ACC112 (cell line): Measurements from ENCODE around the gene GRID1.

Source experiments
- H2AFZ ChIP-seq: fragments of 200-600 bp; sonication (generic); one replicate; pipeline ENCODE4 v1.6.0; 2017; ENCODE audit warnings: antibody characterized with exemption, low read length; ENCODE audit not compliant: unreplicated experiment
- H3K27ac ChIP-seq: fragments of 200-600 bp; sonication (generic); 2 replicates; pipeline ENCODE4 v1.5.1; 2014; ENCODE audit warnings: low read depth, mild to moderate bottlenecking, antibody characterized with exemption, low read length, moderate library complexity
- H3K27me3 ChIP-seq: fragments of 200-600 bp; sonication (generic); 2 replicates; pipeline ENCODE4 v1.6.1; 2014; ENCODE audit warnings: mild to moderate bottlenecking, antibody characterized with exemption, low read length, moderate library complexity, mixed read lengths; ENCODE audit not compliant: insufficient read depth
- H3K36me3 ChIP-seq: fragments of 200-600 bp; sonication (generic); 2 replicates; pipeline ENCODE4 v1.6.1; 2016; ENCODE audit warnings: mild to moderate bottlenecking, antibody characterized with exemption, low read length, moderate library complexity, mixed read lengths; ENCODE audit not compliant: insufficient read depth
- H3K4me1 ChIP-seq: fragments of 200-600 bp; sonication (generic); one replicate; pipeline ENCODE4 v1.6.1; 2016; ENCODE audit warnings: low read length, mixed read lengths; ENCODE audit not compliant: insufficient read depth, unreplicated experiment, control insufficient read depth
- H3K4me3 ChIP-seq: fragments of 200-600 bp; sonication (generic); 2 replicates; pipeline ENCODE4 v1.5.1; 2014; ENCODE audit warnings: mild to moderate bottlenecking, low read depth, low read length
- H3K79me2 ChIP-seq: fragments of 200-600 bp; sonication (generic); one replicate; pipeline ENCODE4 v1.6.0; 2016; ENCODE audit warnings: low read length; ENCODE audit not compliant: control insufficient read depth, unreplicated experiment, insufficient read depth

Gene GRID1

DNA sequence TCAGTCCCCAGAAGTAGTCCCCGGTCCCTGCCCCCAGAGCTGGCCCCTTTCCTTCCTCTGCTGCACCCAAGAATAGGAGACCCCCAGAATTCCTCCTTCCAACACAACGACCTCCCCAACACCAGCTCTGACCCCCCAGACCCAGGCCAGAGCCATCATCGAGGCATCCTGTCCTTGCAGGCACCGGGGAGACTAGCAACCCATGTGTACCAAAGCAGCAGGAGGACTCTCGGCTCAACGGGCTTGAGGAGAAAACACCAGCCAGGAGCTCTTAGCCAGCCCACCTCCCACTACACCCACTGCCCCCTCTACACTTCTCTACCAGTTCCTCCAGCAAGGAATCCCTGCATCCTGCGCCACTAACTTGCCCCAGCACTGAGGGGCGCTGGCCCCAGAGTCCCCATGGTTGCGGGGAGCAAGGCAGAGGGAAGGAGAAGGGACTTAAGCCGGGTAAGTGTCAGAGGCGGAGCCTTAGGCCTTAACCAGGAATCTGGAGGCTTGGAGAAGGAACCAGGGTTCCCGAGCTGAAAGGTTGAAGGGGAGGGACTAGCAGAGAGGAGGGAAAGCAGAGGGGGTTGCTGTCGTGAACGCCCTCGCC lies 3.9 kb downstream of the GRID1 start:
- H3K27me3 ChIP-seq, result peaks cover 56% of the 10 kb centered on the region
- no peak overlapping the region for H2AFZ ChIP-seq
- no peak overlapping the region for H3K27ac ChIP-seq
- H3K79me2 ChIP-seq, result no peaks in the 10 kb centered on the region
- no peaks in the 10 kb centered on the region for H3K36me3 ChIP-seq
- H3K4me3 ChIP-seq, result no peak overlapping the region
- H3K4me1 ChIP-seq, result no peaks in the 10 kb centered on the region

DNA sequence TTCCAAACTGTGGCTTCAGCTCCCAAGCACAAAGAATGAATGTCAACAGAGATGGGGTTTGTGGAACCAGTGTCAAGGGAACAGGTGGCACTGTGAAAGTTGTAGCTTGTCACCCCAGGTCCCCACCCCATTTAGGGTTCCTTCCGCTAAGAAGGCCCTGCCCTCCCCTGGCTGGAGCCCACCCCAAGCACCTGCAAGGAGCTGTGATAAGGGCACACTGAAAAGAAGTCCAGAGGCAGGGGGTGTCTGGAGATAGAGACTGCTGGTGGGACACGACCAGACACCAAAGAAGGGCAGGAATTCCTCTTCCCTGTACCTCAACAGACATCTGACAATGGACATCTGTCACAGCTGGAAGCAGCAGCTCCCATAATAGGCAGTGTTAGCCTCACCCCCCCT lies 4.5 kb downstream of the GRID1 start:
- Histone ChIP-seq H3K4me3 (no peak overlapping the region), H2AFZ (no peak overlapping the region), H3K27me3 (peaks cover 51% of the 10 kb centered on the region), H3K36me3 (no peaks in the 10 kb centered on the region), H3K4me1 (no peaks in the 10 kb centered on the region), H3K27ac (no peak overlapping the region), H3K79me2 (no peaks in the 10 kb centered on the region)

DNA sequence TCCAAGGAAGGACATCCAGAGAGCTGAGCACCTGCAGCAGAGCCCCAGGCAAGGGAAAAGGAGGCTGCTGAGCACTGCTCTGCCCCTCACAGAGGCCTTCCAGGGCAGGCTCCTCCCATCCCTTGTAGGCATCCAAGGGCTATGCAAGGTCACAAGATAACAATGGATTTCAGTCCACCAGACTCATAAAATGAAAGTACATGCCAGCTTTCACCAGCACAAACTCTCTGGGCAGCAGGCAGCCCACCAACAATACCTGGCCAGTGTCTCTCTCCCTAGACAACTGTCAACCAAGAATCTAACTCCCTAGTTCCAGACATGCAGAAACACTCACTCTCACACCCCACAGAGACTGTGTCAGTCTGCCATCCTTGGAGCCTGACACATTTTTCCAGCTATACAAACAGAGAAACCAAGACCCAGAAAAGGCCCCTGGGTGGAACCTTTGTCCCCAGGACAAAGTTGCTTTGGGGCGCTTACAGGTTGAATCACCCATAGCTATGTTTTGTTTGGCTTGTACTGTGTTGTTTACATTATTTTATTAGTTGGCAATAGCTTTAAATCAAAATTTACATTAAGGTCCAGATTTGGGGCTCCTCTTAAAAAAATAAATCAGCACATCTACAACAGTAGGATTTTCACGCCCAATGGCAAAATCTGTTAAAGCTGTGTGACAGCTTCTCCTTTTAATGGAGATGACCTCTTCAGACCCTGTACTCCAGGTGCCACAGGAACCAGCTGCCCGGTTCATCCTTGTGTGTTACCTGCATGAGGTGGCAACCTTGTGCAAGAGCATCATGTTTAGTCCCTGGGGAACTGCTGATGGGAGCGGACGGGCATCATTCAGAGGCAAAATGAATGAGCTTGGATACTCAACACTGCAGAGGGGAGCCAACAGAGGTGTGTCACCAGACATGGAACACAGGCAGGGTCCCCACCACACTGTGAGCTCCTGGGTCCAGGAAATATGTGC lies 5.2 kb downstream of the GRID1 start:
- H2AFZ ChIP-seq, result no peak overlapping the region

DNA sequence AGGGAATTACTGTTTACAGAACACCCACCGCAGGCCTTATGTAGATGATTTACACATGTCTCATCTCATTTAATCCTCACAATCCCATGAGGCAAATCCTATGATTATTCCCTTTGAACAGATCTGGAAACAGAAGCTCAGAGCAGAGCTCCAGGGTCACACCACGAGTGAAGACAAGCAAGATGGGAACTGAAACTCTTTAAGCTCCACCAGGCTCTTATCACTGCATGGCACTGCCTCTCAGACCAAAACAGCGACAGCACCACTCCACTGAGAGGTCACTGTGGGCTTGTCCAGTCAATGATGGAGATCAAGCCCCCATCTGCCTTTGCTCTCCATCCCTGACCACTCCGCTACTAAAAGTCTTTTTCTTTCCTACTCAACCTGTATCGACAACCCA lies 5.9 kb downstream of the GRID1 start:
- Histone ChIP-seq H3K27ac (no peak overlapping the region), H3K27me3 (peaks cover 44% of the 10 kb centered on the region), H3K79me2 (no peaks in the 10 kb centered on the region), H3K36me3 (no peaks in the 10 kb centered on the region), H3K4me3 (no peak overlapping the region), H2AFZ (no peak overlapping the region), H3K4me1 (no peaks in the 10 kb centered on the region)

More for the DNA sequence above, 5.2 kb downstream of the GRID1 start:
- peaks cover 46% of the 10 kb centered on the region for H3K27me3 ChIP-seq
- no peak overlapping the region for H3K4me3 ChIP-seq
- no peak overlapping the region for H3K27ac ChIP-seq
- no peaks in the 10 kb centered on the region for H3K4me1 ChIP-seq
- no peaks in the 10 kb centered on the region for H3K79me2 ChIP-seq
- no peaks in the 10 kb centered on the region for H3K36me3 ChIP-seq

DNA sequence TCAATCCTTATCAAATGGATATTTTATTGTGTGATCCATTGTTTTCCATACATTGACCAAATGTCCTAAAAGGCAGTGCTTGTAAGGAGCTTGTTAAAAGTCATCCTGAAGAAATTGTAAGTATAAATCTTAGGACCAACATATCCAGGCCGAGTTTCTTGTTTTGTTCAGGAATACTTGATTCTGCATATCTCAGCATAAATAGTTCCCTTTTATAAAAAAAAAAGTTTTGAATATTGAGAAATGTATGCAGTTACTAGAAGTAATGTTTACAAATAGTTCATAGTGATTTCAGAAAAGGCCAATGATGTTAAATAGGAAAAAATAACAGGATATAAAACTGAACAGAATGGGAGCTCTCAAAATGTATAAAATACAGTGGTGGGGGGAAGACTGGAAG lies 6.6 kb downstream of the GRID1 start:
- no peak overlapping the region for H3K27ac ChIP-seq
- no peaks in the 10 kb centered on the region for H3K4me1 ChIP-seq
- no peak overlapping the region for H2AFZ ChIP-seq
- no peaks in the 10 kb centered on the region for H3K79me2 ChIP-seq
- H3K36me3 ChIP-seq, result no peaks in the 10 kb centered on the region
- H3K27me3 ChIP-seq, result peaks cover 41% of the 10 kb centered on the region
- H3K4me3 ChIP-seq, result no peak overlapping the region

DNA sequence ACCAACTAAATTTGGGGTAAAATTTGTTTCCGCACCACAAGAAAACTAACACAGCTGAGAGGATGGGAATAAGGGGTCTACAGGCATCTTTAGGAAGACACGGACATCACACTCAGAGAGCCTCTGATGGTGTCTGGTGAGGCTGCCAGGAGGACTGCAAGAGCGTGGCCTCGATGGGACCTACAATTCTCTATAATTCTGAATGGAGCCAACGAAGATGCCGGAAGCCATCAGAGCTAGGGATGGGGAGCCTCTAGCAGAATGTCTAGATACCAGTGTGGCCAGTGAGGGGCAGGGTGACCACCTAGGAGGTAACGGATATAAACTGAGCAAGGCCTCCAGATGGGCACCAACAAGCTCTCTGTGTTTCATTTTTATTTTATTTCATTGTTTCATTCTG lies 7.5 kb downstream of the GRID1 start:
- H3K4me3 ChIP-seq, result no peak overlapping the region
- no peaks in the 10 kb centered on the region for H3K79me2 ChIP-seq
- H3K36me3 ChIP-seq, result no peaks in the 10 kb centered on the region
- H3K4me1 ChIP-seq, result no peaks in the 10 kb centered on the region
- no peak overlapping the region for H3K27ac ChIP-seq
- peaks cover 33% of the 10 kb centered on the region for H3K27me3 ChIP-seq
- H2AFZ ChIP-seq, result no peak overlapping the region

DNA sequence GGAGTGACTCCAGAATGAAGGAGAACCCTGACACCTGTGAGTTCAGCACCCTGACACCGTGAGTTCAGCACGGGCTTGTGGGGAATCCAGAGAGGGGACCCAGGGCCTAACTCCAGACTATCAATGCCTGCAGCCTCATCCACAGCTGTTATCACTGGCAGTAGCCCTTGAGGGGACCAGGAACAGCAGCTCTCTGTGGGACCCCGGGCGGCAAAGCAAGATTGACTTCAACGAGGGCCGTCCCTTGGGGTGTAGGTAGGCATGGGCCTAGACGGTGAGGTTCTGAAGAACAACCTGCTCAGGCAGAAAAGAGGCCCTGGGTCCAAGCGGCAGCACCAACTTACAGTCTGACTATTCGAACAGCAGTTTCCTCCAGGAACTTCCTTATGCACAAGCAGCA lies 8.9 kb downstream of the GRID1 start:
- H3K27ac ChIP-seq, result no peak overlapping the region

DNA sequence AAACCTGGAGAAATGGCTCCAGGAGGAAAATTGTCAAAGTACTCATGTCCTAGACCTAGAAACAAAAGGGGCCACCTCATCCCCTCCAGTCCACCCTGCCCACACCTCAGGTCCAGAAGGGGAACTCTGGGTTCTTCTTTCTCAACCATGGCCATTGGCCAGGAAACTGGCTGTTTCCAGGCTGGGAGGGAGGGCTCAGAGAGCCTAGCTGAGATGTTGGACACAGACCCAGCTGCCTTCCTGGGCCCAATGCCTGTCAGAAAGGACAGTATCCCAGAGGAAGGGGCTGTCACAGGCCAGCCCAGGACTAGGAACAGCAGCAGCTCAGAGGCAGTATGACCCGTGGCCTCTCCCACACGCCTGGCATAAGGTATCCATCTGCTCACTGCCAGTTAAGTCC lies 9.6 kb downstream of the GRID1 start:
- H3K27me3 ChIP-seq, result peaks cover 22% of the 10 kb centered on the region

More for the DNA sequence above, 8.9 kb downstream of the GRID1 start:
- H3K79me2 ChIP-seq, result no peaks in the 10 kb centered on the region
- H2AFZ ChIP-seq, result no peak overlapping the region
- peaks cover 23% of the 10 kb centered on the region for H3K27me3 ChIP-seq
- H3K36me3 ChIP-seq, result no peaks in the 10 kb centered on the region
- no peak overlapping the region for H3K4me3 ChIP-seq
- no peaks in the 10 kb centered on the region for H3K4me1 ChIP-seq

DNA sequence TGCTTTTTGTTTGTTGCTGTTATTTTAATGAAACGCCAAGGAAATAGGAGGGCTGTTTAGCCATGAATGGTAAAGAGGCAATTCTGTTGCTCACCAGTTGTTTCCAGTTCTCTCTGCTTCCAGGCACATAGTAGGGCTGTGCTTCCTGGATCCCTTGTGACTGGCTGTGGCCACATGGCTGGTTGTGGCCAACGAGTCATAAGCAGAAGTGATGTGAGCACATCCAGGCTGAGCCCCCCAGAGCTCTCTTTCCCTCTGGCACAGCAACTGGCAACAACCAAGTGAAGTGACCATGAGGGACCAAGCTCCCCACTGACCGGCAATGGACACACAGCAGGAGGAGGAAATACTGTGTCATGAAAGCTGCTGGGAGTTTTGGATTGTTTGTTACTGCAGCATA lies 10.3 kb downstream of the GRID1 start:
- H3K4me1 ChIP-seq, result no peaks in the 10 kb centered on the region
- H3K4me3 ChIP-seq, result no peak overlapping the region
- H3K36me3 ChIP-seq, result no peaks in the 10 kb centered on the region
- no peak overlapping the region for H3K27ac ChIP-seq
- H2AFZ ChIP-seq, result no peak overlapping the region
- peaks cover 26% of the 10 kb centered on the region for H3K27me3 ChIP-seq
- H3K79me2 ChIP-seq, result no peaks in the 10 kb centered on the region

More for the DNA sequence above, 9.6 kb downstream of the GRID1 start:
- no peaks in the 10 kb centered on the region for H3K4me1 ChIP-seq
- no peaks in the 10 kb centered on the region for H3K79me2 ChIP-seq
- H2AFZ ChIP-seq, result no peak overlapping the region
- no peak overlapping the region for H3K4me3 ChIP-seq
- no peak overlapping the region for H3K27ac ChIP-seq
- no peaks in the 10 kb centered on the region for H3K36me3 ChIP-seq

DNA sequence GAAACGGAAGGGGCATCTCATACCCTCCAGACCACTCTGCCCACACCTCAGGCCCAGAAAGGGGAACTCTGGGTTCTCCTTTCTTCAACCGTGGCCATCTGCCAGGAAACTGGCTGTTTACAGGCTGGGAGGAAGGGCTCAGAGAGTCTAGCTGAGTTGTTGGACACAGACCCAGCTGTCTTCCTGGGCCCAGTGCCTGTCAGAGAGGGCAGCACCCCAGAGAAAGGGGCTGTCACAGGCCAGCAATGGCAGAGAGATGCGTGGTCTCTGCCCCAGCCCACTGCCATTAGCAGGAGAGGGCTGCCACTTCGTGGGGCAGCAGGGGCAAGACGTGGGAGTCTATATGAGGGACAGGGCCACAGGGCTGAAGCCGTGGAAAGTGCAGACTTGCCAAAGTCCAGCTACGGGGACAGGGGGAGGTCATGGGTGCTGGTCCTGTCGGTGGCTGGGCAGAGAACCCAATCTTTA lies 11.0 kb downstream of the GRID1 start:
- no peaks in the 10 kb centered on the region for H3K4me1 ChIP-seq
- H3K4me3 ChIP-seq, result no peak overlapping the region
- no peaks in the 10 kb centered on the region for H3K79me2 ChIP-seq
- peaks cover 32% of the 10 kb centered on the region for H3K27me3 ChIP-seq
- H2AFZ ChIP-seq, result no peak overlapping the region
- H3K27ac ChIP-seq, result no peak overlapping the region
- no peaks in the 10 kb centered on the region for H3K36me3 ChIP-seq
